Measurements from ENCODE around the gene ACOT6.
"Not testable (repeated sequence)": the region's sequence is repeated elsewhere in the genome, so short reads cannot be mapped to it uniquely, and the experiment has no call there.

ACOT6 gene

GRCh38 chr14:73612339-73613045 lies at the start of gene ACOT6:
ACOT6 (plus strand) TSS chr14:73612517; CDS start chr14:73612572, 55 bp downstream.
- DNase-seq (ENCODE audit: low spot score): peak; percentile 88

GRCh38 chr14:73562696-73563095 lies 49.6 kb upstream of the ACOT6 start:
- not testable (repeated sequence) for DNase-seq (ENCODE audit: low spot score)

GRCh38 chr14:73566431-73566830 lies 45.9 kb upstream of the ACOT6 start:
- not testable (repeated sequence) for DNase-seq (ENCODE audit: low spot score)

GRCh38 chr14:73566935-73567334 lies 45.4 kb upstream of the ACOT6 start:
- not testable (repeated sequence) for DNase-seq (ENCODE audit: low spot score)

- DNase-seq (ENCODE audit: low spot score): no peak
These were observed 45.0 kb upstream of the ACOT6 start for GRCh38 chr14:73567358-73567757.

- DNase-seq (ENCODE audit: low spot score): peak; percentile 28
These were observed 44.1 kb upstream of the ACOT6 start for GRCh38 chr14:73567951-73568885.

GRCh38 chr14:73568886-73569184 lies 43.5 kb upstream of the ACOT6 start:
- not testable (repeated sequence) for DNase-seq (ENCODE audit: low spot score)

GRCh38 chr14:73569185-73569958 lies 42.9 kb upstream of the ACOT6 start, which contains the start of gene ACOT2:
ACOT2 (plus strand) TSS chr14:73569213; CDS start chr14:73569241, 28 bp downstream.
- DNase-seq (ENCODE audit: low spot score): peak; percentile 91

GRCh38 chr14:73570913-73571312 lies 41.4 kb upstream of the ACOT6 start:
- peak; percentile 32 for DNase-seq (ENCODE audit: low spot score)

GRCh38 chr14:73573034-73573433 lies 39.3 kb upstream of the ACOT6 start:
- DNase-seq (ENCODE audit: low spot score): not testable (repeated sequence)

GRCh38 chr14:73573740-73574139 lies 38.6 kb upstream of the ACOT6 start:
- DNase-seq (ENCODE audit: low spot score): not testable (repeated sequence)

GRCh38 chr14:73574251-73574650 lies 38.1 kb upstream of the ACOT6 start:
- DNase-seq (ENCODE audit: low spot score): not testable (repeated sequence)

- DNase-seq (ENCODE audit: low spot score): no peak
These were observed 35.9 kb upstream of the ACOT6 start for GRCh38 chr14:73576391-73576790.

GRCh38 chr14:73577214-73577613 lies 35.1 kb upstream of the ACOT6 start:
- DNase-seq (ENCODE audit: low spot score): not testable (repeated sequence)

- DNase-seq (ENCODE audit: low spot score): not testable (repeated sequence)
These were observed 30.0 kb upstream of the ACOT6 start for GRCh38 chr14:73582102-73582979.

GRCh38 chr14:73588695-73589094 lies 23.6 kb upstream of the ACOT6 start:
- no peak for DNase-seq (ENCODE audit: low spot score)

- no peak for DNase-seq (ENCODE audit: low spot score)
These were observed 23.2 kb upstream of the ACOT6 start for GRCh38 chr14:73589116-73589515.

GRCh38 chr14:73590673-73591004 lies 21.7 kb upstream of the ACOT6 start:
- DNase-seq (ENCODE audit: low spot score): not testable (repeated sequence)

GRCh38 chr14:73591690-73592449 lies 20.4 kb upstream of the ACOT6 start, which contains the start of gene ACOT4:
ACOT4 (plus strand) TSS chr14:73591873; CDS start chr14:73591960, 87 bp downstream.
- DNase-seq (ENCODE audit: low spot score): peak; percentile 60

GRCh38 chr14:73594491-73594890 lies 17.8 kb upstream of the ACOT6 start:
- no peak for DNase-seq (ENCODE audit: low spot score)

Data from GM03348 (cell line).